GM12891 (cell line): Measurements from ENCODE around the gene LRRC26.

Source experiments
- POLR2A ChIP-seq: IDR thresholded peaks from 2 replicates; pipeline ENCODE4 v1.6.1; 2011; ENCODE audit warnings: low read depth, low read length, control low read depth
- POLR2AphosphoS5 ChIP-seq: IDR thresholded peaks from 2 replicates; pipeline ENCODE4 v1.6.1; 2011; ENCODE audit warnings: low read depth, low read length, control low read depth
- SPI1 ChIP-seq: IDR thresholded peaks from 2 replicates; pipeline ENCODE4 v1.6.1; 2011; ENCODE audit warnings: low read depth, low read length, control low read depth
- TAF1 ChIP-seq: IDR thresholded peaks from 2 replicates; pipeline ENCODE4 v1.6.1; 2011; ENCODE audit warnings: low read depth, low read length, control low read depth

DNA sequence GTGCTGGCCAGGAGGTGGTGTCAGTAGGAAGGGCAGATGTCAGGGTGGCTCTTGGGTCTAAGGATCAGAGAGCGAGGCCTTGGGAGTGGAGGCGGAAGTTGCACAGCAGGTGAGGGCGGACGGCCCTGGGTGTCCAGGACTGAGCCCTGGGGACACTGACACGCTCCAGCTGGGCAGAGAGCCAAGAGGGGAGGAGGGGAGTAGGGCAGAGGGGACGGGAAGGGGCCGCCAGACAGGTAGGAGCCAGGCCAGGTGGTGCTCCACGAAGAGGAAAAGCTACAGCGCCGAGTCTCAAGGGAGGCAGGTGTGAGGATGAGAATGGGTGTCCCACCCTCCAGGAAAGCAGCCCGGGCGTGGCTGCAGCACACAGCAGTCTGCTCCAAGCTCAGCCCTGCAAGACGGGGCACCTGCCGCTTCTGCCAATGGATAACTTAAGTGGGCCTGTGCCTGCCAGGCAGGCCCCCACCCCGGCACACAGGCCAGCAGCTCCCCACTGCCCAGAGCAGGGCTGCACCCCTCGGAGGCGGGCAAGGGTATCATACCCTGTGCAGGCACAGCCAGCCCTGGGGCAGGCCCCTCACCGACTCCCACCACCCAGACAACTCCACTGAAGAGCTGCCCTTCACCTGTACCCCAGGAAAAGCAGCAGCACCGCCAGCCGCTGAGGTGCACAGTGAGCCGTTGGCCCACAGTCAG lies 25.8 kb upstream of the LRRC26 start:
- no peak for TF ChIP-seq POLR2A
- no peak for TF ChIP-seq POLR2AphosphoS5
- no peak for TF ChIP-seq TAF1
- TF ChIP-seq SPI1: no peak
